Prostate gland (tissue), 2 donors: ENCODE data around the gene SLC28A1. TPM values are rescaled to one million over a fixed set of nuclear protein-coding genes. Genes with fewer than 3 reads are reported as not detected.

Experiments used
- DNase-seq: peaks from one replicate; pipeline ENCODE4 v3.0.0-alpha.2; 2019; ENCODE audit warnings: low spot score
- H3K27ac ChIP-seq, 2 donors: fragments of 200-600 bp; sonication (generic); 2 replicates each; pipeline ENCODE4 v1.5.1; 2017 to 2019
- H3K27me3 ChIP-seq: fragments of 200-600 bp; sonication (generic); replicated peaks from 2 replicates; pipeline ENCODE4 v1.5.1; 2019; ENCODE audit not compliant: insufficient read depth
- H3K36me3 ChIP-seq, 2 donors: fragments of 200-600 bp; sonication (generic); 1 replicate in 1 of 2; 2 replicates in 1 of 2; pipeline versions ENCODE4 v1.5.1 to v1.8.1; 2017 to 2019
- H3K4me1 ChIP-seq: fragments of 200-600 bp; sonication (generic); replicated peaks from 2 replicates; pipeline ENCODE4 v1.5.1; 2019
- H3K4me3 ChIP-seq, 2 donors: fragments of 200-600 bp; sonication (generic); 2 replicates each; pipeline ENCODE4 v1.5.1; 2017 to 2019
- H3K9me3 ChIP-seq: fragments of 200-600 bp; sonication (generic); 2 replicates; pipeline ENCODE4 v1.5.1; 2017
- CTCF ChIP-seq, 4 experiments: fragments of 200-600 bp in 2 of 4; fragments of 450-650 bp in 2 of 4; sonication (generic) in 2 of 4; IDR thresholded peaks; 1 replicate in 3 of 4; 2 replicates in 1 of 4; pipeline ENCODE4 v1.5.1; 2016 to 2019; ENCODE audit warnings: antibody characterized with exemption in 4 of 4, mild to moderate bottlenecking in 2 of 4, moderate library complexity in 2 of 4
- POLR2A ChIP-seq: fragments of 450-650 bp; IDR thresholded peaks from one replicate; pipeline ENCODE4 v1.6.1; 2016; ENCODE audit warnings: antibody characterized with exemption, mild to moderate bottlenecking
- POLR2AphosphoS5 ChIP-seq: sonication (generic); formaldehyde crosslinking; IDR thresholded peaks from one replicate; pipeline ENCODE4 v1.6.1; 2017; ENCODE audit warnings: antibody characterized with exemption
- WGBS: methylation state at CpG from one replicate; pipeline ENCODE4 v1.1.5; 2018; 5-methylcytosine and 5-hydroxymethylcytosine counted together
- intact Hi-C: fragments of 100-400 bp; cut with DNase I; formaldehyde crosslinking; loops from one replicate; pipeline ENCODE4 v1.14.2; 2022
- total RNA-seq, 2 donors: library from RNA; depleted of rRNA; stranded (reverse); fragments of >200 nt; gene quantifications; one replicate each; pipeline ENCODE4 v1.1.0, GENCODE V29; 2016

SLC28A1 gene, protein sequence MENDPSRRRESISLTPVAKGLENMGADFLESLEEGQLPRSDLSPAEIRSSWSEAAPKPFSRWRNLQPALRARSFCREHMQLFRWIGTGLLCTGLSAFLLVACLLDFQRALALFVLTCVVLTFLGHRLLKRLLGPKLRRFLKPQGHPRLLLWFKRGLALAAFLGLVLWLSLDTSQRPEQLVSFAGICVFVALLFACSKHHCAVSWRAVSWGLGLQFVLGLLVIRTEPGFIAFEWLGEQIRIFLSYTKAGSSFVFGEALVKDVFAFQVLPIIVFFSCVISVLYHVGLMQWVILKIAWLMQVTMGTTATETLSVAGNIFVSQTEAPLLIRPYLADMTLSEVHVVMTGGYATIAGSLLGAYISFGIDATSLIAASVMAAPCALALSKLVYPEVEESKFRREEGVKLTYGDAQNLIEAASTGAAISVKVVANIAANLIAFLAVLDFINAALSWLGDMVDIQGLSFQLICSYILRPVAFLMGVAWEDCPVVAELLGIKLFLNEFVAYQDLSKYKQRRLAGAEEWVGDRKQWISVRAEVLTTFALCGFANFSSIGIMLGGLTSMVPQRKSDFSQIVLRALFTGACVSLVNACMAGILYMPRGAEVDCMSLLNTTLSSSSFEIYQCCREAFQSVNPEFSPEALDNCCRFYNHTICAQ
- total RNA-seq, result not detected

GRCh38 chr15:84883916-84884781 is at the start of gene SLC28A1:
Gene SLC28A1, plus strand, starts transcription at chr15:84884662. Its CDS starts 3,099 bp downstream, at chr15:84887761.
- Histone ChIP-seq H3K36me3 (no peaks in the 10 kb centered on the region), H3K4me3 (no peak within 1 kb of the TSS), H3K4me1 (no peaks in the 10 kb centered on the region), H3K27ac (no peak within 1 kb of the TSS), H3K9me3 (no peaks in the 10 kb centered on the region), H3K27me3 (no peaks in the 10 kb centered on the region)
- TF ChIP-seq CTCF (IDR thresholded peaks at IDR 0.05) (no peak), POLR2AphosphoS5 (no peak), POLR2A (no peak)
- intact Hi-C loops, result no loop called here
- DNase-seq, result no peak
- 76% methylated on average over 11 of the region's 11 CpGs for WGBS

DNA sequence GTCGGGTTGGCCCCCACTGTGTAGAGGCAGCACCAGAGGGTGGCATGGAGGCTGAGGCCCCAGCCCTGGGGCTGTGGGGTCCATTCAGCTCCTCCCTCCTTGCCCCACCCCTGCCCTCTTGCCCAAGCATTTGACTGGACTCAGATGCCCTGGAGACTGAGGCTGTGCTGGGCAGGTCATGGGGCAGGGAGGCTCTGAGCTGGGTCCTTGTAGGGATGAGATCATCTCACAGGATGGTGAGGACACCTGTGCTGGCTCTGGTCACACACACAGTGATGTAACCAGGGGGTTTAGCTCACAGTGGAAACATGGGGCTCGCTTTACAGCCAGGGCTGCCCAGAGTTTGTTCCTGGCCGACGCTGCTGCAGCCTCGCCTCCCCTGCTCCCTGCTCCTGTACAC is 49.5 kb upstream of the SLC28A1 start:
- H3K4me3 ChIP-seq, result no peak overlapping the region
- no peak overlapping the region for H3K27ac ChIP-seq
- no peaks in the 10 kb centered on the region for H3K9me3 ChIP-seq
- no peaks in the 10 kb centered on the region for H3K27me3 ChIP-seq
- 92% methylated on average over 5 of the region's 5 CpGs for WGBS
- DNase-seq, result no peak
- no peaks in the 10 kb centered on the region for H3K4me1 ChIP-seq
- no peak for TF ChIP-seq CTCF (IDR thresholded peaks at IDR 0.05)
- no peak for TF ChIP-seq POLR2AphosphoS5
- TF ChIP-seq POLR2A, result no peak
- intact Hi-C loops, result no loop called here
- H3K36me3 ChIP-seq, result no peaks in the 10 kb centered on the region

DNA sequence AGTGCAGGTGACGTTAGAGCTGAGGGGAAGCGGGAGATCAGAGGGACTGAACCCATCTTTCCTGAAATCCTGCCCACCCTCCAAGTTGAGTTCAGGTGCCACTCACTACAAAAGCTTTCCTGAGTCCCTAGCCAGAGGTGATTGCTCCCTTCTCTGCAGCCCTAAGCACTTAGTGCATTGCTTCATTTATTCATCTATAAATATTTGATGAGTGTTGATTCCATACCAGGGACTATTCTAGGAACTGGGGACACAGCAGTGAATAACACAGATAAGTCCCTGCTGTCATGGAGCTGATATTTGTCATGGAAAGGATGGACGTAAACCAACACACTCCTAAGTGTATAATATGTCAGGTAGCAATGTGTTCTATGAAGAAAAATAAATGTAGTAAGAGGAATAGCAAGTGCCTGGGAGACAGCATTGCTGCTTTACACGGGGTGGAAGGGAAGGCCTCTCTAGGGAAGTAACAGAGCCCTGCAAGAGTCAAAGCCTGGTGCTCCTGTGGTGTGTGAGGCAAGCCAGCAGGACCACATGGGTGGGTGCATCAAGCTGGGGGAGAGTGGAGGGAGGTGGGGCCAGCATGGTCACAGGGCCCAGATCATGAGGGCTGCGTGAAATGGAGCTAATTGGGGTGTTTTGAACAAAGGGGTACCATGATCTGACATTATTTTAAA is 48.7 kb upstream of the SLC28A1 start:
- no peak overlapping the region for H3K27ac ChIP-seq
- no peak overlapping the region for H3K4me3 ChIP-seq
- intact Hi-C loops, result no loop called here
- H3K9me3 ChIP-seq, result no peaks in the 10 kb centered on the region
- H3K36me3 ChIP-seq, result no peaks in the 10 kb centered on the region
- H3K4me1 ChIP-seq, result no peaks in the 10 kb centered on the region
- DNase-seq, result no peak
- TF ChIP-seq POLR2AphosphoS5, result no peak
- no peak for TF ChIP-seq CTCF (IDR thresholded peaks at IDR 0.05)
- no peak for TF ChIP-seq POLR2A
- WGBS, result 85% methylated on average over 5 of the region's 5 CpGs
- no peaks in the 10 kb centered on the region for H3K27me3 ChIP-seq

GRCh38 chr15:84836844-84837243 is 47.6 kb upstream of the SLC28A1 start:
- intact Hi-C loops, result no loop called here
- H3K4me1 ChIP-seq, result no peaks in the 10 kb centered on the region
- no peaks in the 10 kb centered on the region for H3K36me3 ChIP-seq
- no peak overlapping the region for H3K27ac ChIP-seq
- TF ChIP-seq CTCF (IDR thresholded peaks at IDR 0.05), result no peak
- TF ChIP-seq POLR2A, result no peak
- no peaks in the 10 kb centered on the region for H3K27me3 ChIP-seq
- 87% methylated on average over 1 of the region's 1 CpG for WGBS
- DNase-seq, result no peak
- H3K9me3 ChIP-seq, result no peaks in the 10 kb centered on the region
- H3K4me3 ChIP-seq, result no peak overlapping the region
